ENCODE measurements around the gene ARHGEF26.

DNA sequence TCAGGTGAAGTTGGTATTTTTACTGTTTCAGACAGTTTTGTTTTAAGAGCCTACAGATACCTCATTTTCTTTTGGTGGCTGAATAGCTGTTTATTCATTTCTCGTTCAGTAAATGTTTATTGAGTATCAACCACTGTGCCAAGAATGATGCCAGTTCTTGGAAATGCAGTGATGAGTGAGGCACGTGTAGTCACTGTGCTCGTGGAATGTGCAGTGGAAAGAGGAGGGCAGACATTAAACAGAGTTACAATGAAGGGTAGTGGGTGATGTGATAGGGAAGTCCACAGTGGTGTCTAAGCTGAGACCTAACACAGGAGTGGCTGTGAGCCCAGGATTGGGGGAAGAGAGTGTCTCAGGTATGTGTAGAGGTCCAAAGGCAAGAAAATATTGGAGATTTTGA is 73.7 kb downstream of the ARHGEF26 start:
- TF ChIP-seq CTCF (conservative IDR thresholded peaks at IDR 0.05 in 1 of 2, IDR thresholded peaks at IDR 0.05 in 1 of 2; ENCODE audit: extremely low read depth in 1 of 2, insufficient read depth in 1 of 2, low read depth in 1 of 2, low read length in 2 of 2) = no peak
- TF ChIP-seq EZH2 (IDR thresholded peaks at IDR 0.05; ENCODE audit: borderline replicate concordance, low read length) = no peak

All from mammary epithelial cell (primary cell).